Measurements from ENCODE around the gene ZBTB42. TPM values are rescaled to one million over a fixed set of nuclear protein-coding genes. Genes with fewer than 3 reads are reported as not detected.

Gene ZBTB42
- 2.4 TPM for total RNA-seq (ENCODE audit: unreplicated experiment)
- long read RNA-seq, result 0 reads

DNA sequence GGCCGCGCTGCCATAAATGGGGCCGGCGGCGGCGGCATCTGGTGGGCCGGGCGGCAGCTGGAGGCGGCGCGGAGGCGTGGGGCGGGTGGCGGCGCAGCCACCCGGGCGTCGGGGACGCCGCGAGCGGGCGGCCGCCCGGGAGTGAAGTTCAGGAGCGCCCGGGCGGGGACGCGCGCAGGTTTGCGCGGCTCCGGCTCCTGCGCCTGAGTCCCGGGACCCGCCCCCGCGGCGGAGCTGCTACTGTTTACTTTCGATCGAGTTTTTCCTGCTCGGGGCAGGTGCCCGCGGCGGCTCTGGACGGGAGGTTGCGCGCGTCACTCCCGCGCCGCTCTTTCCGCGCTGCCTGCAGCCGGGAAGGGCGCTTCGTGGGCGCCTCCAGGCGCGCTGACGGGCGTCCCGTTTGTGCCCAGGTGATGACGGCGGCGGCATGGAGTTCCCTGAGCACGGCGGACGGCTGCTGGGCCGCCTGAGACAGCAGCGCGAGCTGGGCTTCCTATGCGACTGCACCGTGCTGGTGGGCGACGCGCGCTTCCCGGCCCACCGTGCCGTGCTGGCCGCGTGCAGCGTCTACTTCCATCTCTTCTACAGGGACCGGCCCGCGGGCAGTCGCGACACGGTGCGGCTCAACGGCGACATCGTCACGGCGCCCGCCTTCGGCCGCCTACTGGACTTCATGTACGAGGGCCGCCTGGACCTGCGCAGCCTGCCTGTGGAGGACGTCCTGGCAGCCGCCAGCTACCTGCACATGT is at the start of gene ZBTB42:
Gene ZBTB42, plus strand, starts transcription at position 331 of the 749 bp plus-strand sequence. Its CDS starts 97 bp downstream, at position 428.
- Mint-ChIP-seq H3K27ac (ENCODE audit: unreplicated experiment) (no peak within 1 kb of the TSS), H3K36me3 (ENCODE audit: low read depth, unreplicated experiment) (no peaks in the 10 kb centered on the region), H3K4me3 (ENCODE audit: unreplicated experiment) (peak within 1 kb of the TSS; percentile 87), H3K27me3 (ENCODE audit: unreplicated experiment) (peaks cover 27% of the 10 kb centered on the region), H3K4me1 (ENCODE audit: unreplicated experiment) (peaks cover 17% of the 10 kb centered on the region), H3K9me3 (ENCODE audit: unreplicated experiment) (no peaks in the 10 kb centered on the region)
- peak; percentile 39 for DNase-seq (ENCODE audit: low spot score)
- TF ChIP-seq, protein P1, sequence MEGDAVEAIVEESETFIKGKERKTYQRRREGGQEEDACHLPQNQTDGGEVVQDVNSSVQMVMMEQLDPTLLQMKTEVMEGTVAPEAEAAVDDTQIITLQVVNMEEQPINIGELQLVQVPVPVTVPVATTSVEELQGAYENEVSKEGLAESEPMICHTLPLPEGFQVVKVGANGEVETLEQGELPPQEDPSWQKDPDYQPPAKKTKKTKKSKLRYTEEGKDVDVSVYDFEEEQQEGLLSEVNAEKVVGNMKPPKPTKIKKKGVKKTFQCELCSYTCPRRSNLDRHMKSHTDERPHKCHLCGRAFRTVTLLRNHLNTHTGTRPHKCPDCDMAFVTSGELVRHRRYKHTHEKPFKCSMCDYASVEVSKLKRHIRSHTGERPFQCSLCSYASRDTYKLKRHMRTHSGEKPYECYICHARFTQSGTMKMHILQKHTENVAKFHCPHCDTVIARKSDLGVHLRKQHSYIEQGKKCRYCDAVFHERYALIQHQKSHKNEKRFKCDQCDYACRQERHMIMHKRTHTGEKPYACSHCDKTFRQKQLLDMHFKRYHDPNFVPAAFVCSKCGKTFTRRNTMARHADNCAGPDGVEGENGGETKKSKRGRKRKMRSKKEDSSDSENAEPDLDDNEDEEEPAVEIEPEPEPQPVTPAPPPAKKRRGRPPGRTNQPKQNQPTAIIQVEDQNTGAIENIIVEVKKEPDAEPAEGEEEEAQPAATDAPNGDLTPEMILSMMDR (IDR thresholded peaks at IDR 0.05; ENCODE audit: unreplicated experiment), result no peak

DNA sequence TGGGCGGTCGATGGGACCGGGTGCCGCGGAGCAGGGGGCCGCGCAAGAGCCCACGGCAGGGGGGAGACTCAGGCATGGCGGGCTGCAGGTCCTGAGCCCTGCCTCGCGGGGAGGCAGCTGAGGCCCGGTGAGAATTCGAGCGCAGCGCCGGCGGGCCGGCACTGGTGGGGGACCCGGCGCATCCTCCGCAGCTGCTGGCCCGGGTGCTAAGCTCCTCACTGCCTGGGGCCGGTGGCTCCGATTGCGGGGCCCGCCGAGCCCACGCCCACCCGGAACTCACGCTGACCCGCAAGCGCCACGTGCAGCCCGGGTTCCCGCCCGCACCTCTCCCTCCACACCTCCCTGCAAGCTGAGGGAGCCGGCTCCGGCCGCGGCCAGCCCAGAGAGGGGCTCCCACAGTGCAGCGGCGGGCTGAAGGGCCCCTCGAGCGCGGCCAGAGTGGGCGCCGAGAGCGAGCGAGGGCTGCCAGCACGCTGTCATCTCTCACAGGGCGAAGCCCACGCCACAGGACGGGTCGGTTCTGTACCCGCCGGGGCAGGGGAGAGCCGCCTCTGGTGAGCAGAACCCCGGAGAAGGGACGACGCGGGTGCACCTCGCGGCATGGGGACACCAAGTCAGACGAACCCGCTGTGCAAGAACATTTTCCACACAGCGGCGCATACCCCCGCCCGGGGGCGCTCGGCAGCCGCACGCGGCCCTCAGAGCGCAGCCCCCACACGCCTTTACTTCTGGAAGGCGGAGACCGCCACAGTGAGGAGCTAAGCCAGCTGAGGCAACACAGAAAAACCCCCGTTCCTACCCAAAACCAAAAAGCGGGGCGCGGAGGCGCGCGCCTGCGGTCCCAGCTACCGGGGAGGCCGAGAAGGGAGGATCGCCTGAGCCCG is 49.1 kb upstream of the ZBTB42 start:
- no peak overlapping the region for H3K4me3 Mint-ChIP-seq (ENCODE audit: unreplicated experiment)
- no peak for DNase-seq (ENCODE audit: low spot score)
- peaks cover 18% of the 10 kb centered on the region for H3K36me3 Mint-ChIP-seq (ENCODE audit: low read depth, unreplicated experiment)
- H3K27me3 Mint-ChIP-seq (ENCODE audit: unreplicated experiment), result peaks cover 12% of the 10 kb centered on the region
- peaks cover 14% of the 10 kb centered on the region for H3K4me1 Mint-ChIP-seq (ENCODE audit: unreplicated experiment)
- H3K9me3 Mint-ChIP-seq (ENCODE audit: unreplicated experiment), result no peaks in the 10 kb centered on the region
- no peak overlapping the region for H3K27ac Mint-ChIP-seq (ENCODE audit: unreplicated experiment)
- TF ChIP-seq, protein P1 (IDR thresholded peaks at IDR 0.05; ENCODE audit: unreplicated experiment), result no peak

DNA sequence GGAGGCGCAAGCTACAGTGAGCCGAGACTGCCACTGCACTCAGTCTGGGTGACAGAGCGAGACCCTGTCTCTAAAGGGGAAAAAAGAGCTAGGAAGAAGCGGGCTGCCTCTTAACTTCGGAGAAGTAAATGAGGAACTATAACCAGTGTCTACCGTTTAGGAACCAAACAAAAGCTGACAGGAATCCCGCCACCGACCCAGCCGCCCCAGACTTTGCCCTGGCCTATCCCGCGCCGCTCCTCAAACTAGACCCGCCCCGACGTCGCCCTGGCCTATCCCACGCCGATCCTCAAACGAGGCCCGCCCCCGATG is 48.5 kb upstream of the ZBTB42 start:
- peak overlapping the region; percentile 91 for H3K4me3 Mint-ChIP-seq (ENCODE audit: unreplicated experiment)
- H3K9me3 Mint-ChIP-seq (ENCODE audit: unreplicated experiment), result no peaks in the 10 kb centered on the region
- DNase-seq (ENCODE audit: low spot score), result no peak
- TF ChIP-seq, protein P1 (IDR thresholded peaks at IDR 0.05; ENCODE audit: unreplicated experiment), result no peak
- H3K27me3 Mint-ChIP-seq (ENCODE audit: unreplicated experiment), result peaks cover 12% of the 10 kb centered on the region
- no peak overlapping the region for H3K27ac Mint-ChIP-seq (ENCODE audit: unreplicated experiment)
- H3K4me1 Mint-ChIP-seq (ENCODE audit: unreplicated experiment), result peaks cover 14% of the 10 kb centered on the region
- peaks cover 23% of the 10 kb centered on the region for H3K36me3 Mint-ChIP-seq (ENCODE audit: low read depth, unreplicated experiment)

DNA sequence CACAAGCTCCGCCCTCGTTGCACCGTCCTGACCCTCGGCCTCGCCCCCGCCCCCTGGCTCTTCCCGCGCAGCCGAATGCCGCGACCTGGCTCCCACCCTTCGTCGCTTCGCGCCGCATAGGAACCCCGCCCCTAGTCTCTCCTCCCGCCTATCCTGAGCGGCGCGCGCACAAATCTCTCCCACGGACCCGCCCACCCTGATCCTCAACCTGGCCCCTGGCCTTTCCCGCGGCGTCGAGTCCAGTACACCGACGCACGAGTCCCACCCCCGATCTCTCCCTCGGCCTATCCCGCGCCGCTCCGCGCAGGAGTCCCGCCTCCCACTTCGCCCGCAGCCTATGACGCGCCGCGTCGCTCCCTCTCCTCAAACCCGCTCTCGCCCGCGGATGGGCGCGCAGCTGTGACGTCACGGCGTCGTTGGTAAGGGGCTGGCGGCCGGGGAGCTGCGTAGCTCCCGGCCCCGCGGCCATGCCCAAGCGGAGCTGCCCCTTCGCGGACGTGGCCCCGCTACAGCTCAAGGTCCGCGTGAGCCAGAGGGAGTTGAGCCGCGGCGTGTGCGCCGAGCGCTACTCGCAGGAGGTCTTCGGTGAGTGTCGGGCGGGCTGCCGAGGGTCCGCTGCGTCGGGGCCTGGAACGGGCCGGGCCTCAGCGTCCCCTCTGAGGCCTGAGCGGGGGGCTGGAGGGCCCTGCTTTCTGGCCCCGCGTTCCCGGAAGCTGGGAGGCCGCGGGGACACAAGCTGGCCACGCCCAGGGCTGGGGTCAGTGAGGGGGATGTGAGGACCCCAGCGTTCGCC is 48.0 kb upstream of the ZBTB42 start, which contains the start of gene SIVA1:
Gene SIVA1, plus strand, starts transcription at position 413 of the 793 bp plus-strand sequence. Its CDS starts 55 bp downstream, at position 468.
- peaks cover 12% of the 10 kb centered on the region for H3K27me3 Mint-ChIP-seq (ENCODE audit: unreplicated experiment)
- H3K36me3 Mint-ChIP-seq (ENCODE audit: low read depth, unreplicated experiment), result peaks cover 25% of the 10 kb centered on the region

More for the DNA sequence above, 48.0 kb upstream of the ZBTB42 start, which contains the start of gene SIVA1:
- Mint-ChIP-seq H3K9me3 (ENCODE audit: unreplicated experiment) (no peaks in the 10 kb centered on the region), H3K27ac (ENCODE audit: unreplicated experiment) (peak within 1 kb of the TSS; percentile 67), H3K4me3 (ENCODE audit: unreplicated experiment) (peak within 1 kb of the TSS; percentile 97), H3K4me1 (ENCODE audit: unreplicated experiment) (peaks cover 14% of the 10 kb centered on the region)
- DNase-seq (ENCODE audit: low spot score), result peak; percentile 100
- TF ChIP-seq, protein P1 (IDR thresholded peaks at IDR 0.05; ENCODE audit: unreplicated experiment), result no peak
